Endothelial cell of umbilical vein (primary cell): ENCODE measurements around the gene ME3. TPM values are rescaled to one million over a fixed set of nuclear protein-coding genes. Genes with fewer than 3 reads are reported as not detected.

Experiments
- BruUV-seq: library from RNA; stranded (reverse); fragments of 400-500 nt; replicated peaks from 2 replicates; lab custom pipeline; 2021; lab: Mats Ljungman, UMichigan
- CTCF ChIA-PET: fragments of 300-600, 350-600 bp; sonication (Branson Sonifier 250); formaldehyde crosslinking; loops from one replicate; lab custom pipeline; 2021; ENCODE audit warnings: antibody characterized with exemption, inconsistent platforms; lab: Charles Lee
- POLR2A ChIA-PET: fragments of 300-600, 350-600 bp; sonication (Branson Sonifier 250); formaldehyde crosslinking; loops from one replicate; lab custom pipeline; 2021; ENCODE audit warnings: antibody characterized with exemption, inconsistent platforms; lab: Charles Lee
- DNase-seq: peaks from one replicate; pipeline ENCODE4 v3.0.0-alpha.2; 2011; ENCODE audit warnings: low read depth, low spot score
- FAIRE-seq: peaks from 2 replicates; lab custom pipeline; 2011; peaks lifted over from hg19 to GRCh38; lab: Jason Lieb, UNC
- H2AFZ ChIP-seq: 2 replicates; pipeline ENCODE4 v1.6.0; 2012; ENCODE audit warnings: low read depth, low read length, control low read depth, inconsistent platforms
- H3K27ac ChIP-seq: 2 replicates; pipeline ENCODE4 v1.5.1; 2011; ENCODE audit warnings: low read depth, mild to moderate bottlenecking, control low read depth, low read length, moderate library complexity; ENCODE audit not compliant: insufficient read depth
- H3K27me3 ChIP-seq, 2 experiments: 2 replicates each; pipeline versions ENCODE4 v1.6.0 to v1.6.1; 2011; ENCODE audit warnings: low read length in 2 of 2, mixed read lengths in 1 of 2; ENCODE audit not compliant: control insufficient read depth in 2 of 2, insufficient read depth in 2 of 2
- H3K36me3 ChIP-seq, 2 experiments: 2 replicates in 1 of 2; 3 replicates in 1 of 2; pipeline ENCODE4 v1.5.1; 2011; ENCODE audit warnings: low read length in 2 of 2, mild to moderate bottlenecking in 1 of 2, moderate library complexity in 1 of 2; ENCODE audit not compliant: control insufficient read depth in 2 of 2, insufficient read depth in 2 of 2; ENCODE audit errors: extremely low read depth in 1 of 2
- H3K4me1 ChIP-seq: 3 replicates; pipeline ENCODE4 v1.5.1; 2011; ENCODE audit warnings: mild to moderate bottlenecking, low read length; ENCODE audit not compliant: control insufficient read depth, insufficient read depth; ENCODE audit errors: extremely low read depth
- H3K4me2 ChIP-seq: 2 replicates; pipeline ENCODE4 v1.6.1; 2011; ENCODE audit warnings: low read length, control low read depth, mixed read lengths; ENCODE audit not compliant: insufficient read depth
- H3K4me3 ChIP-seq, 3 experiments: fragments of 200-600 bp in 1 of 3; sonication (generic), shearing (Covaris generic) in 1 of 3; replicated peaks in 1 of 3; 2 replicates each; pipeline ENCODE4 v1.5.1; 2011 to 2016; ENCODE audit warnings: control low read depth in 3 of 3, low read length in 3 of 3, mild to moderate bottlenecking in 2 of 3, inconsistent platforms in 1 of 3, low read depth in 1 of 3, moderate library complexity in 1 of 3; ENCODE audit not compliant: insufficient read depth in 1 of 3
- H3K79me2 ChIP-seq: 2 replicates; pipeline ENCODE4 v1.6.0; 2012; ENCODE audit warnings: low read length, inconsistent platforms; ENCODE audit not compliant: control insufficient read depth, insufficient read depth
- H3K9ac ChIP-seq: replicated peaks from 2 replicates; pipeline ENCODE3; 2011; ENCODE audit warnings: low read length, control low read depth; ENCODE audit not compliant: insufficient read depth; ENCODE audit errors: extremely low read depth
- H3K9me1 ChIP-seq: replicated peaks from 3 replicates; pipeline ENCODE4 v1.6.0; 2011; ENCODE audit warnings: mild to moderate bottlenecking, low read length; ENCODE audit not compliant: control insufficient read depth, insufficient read depth; ENCODE audit errors: extremely low read depth
- H3K9me3 ChIP-seq: replicated peaks from 2 replicates; pipeline ENCODE4 v1.5.1; 2012; ENCODE audit warnings: low read length, inconsistent platforms; ENCODE audit not compliant: control insufficient read depth, insufficient read depth
- H4K20me1 ChIP-seq: replicated peaks from 2 replicates; pipeline ENCODE3; 2011; ENCODE audit warnings: mild to moderate bottlenecking, low read length; ENCODE audit not compliant: control insufficient read depth, insufficient read depth; ENCODE audit errors: extremely low read depth
- EZH2 ChIP-seq: IDR thresholded peaks from 2 replicates; pipeline ENCODE4 v1.6.1; 2012; ENCODE audit warnings: borderline replicate concordance, low read depth, mild to moderate bottlenecking, moderate library complexity, low read length, inconsistent platforms; ENCODE audit not compliant: severe bottlenecking
- FOS ChIP-seq: IDR thresholded peaks from 2 replicates; pipeline ENCODE4 v1.6.1; 2011; ENCODE audit warnings: mild to moderate bottlenecking, low read length, moderate library complexity, borderline replicate concordance; ENCODE audit not compliant: insufficient read depth
- GATA2 ChIP-seq: IDR thresholded peaks from 2 replicates; pipeline ENCODE4 v1.7.0; 2011; ENCODE audit warnings: low read depth, mild to moderate bottlenecking, moderate library complexity, mixed read lengths, low read length; ENCODE audit not compliant: insufficient read length, insufficient read depth
- MYC ChIP-seq: IDR thresholded peaks from one replicate; pipeline ENCODE4 v1.6.1; 2011; ENCODE audit warnings: mild to moderate bottlenecking, low read depth, low read length
- POLR2AphosphoS5 ChIP-seq: IDR thresholded peaks from 2 replicates; pipeline ENCODE4 v1.6.1; 2012; ENCODE audit warnings: low read depth, mild to moderate bottlenecking, control low read depth, low read length, moderate library complexity; ENCODE audit not compliant: insufficient read depth
- dilution Hi-C: fragments of 300-500 bp; cut with MboI; formaldehyde crosslinking; loops from one replicate; pipeline ENCODE4 v1.15.0; 2019; ENCODE audit warnings: low sequenced_read_pairs; ENCODE audit not compliant: extremely low pct_ligation_motif_present
- intact Hi-C: fragments of 100-400 bp; cut with micrococcal nuclease; formaldehyde crosslinking; loops from one replicate; pipeline ENCODE4 v1.10.0; 2022
- polyA plus RNA-seq, 4 experiments: library from polyadenylated mRNA; depleted of rRNA in 3 of 4; stranded (reverse) in 3 of 4; unstranded in 1 of 4; fragments of >200 nt; gene quantifications; 2 replicates each; pipeline versions ENCODE4 v1.2.1 to v1.2.3, GENCODE V29; 2011 to 2012; ENCODE audit warnings: missing spikeins in 1 of 4
- total RNA-seq: library from RNA; stranded (reverse); gene quantifications from 2 replicates; pipeline ENCODE4 v1.2.3, GENCODE V29; 2021
- TF ChIP-seq, protein P1 (sequence below), 2 donors: IDR thresholded peaks; 1 replicate in 1 of 2; 2 replicates in 1 of 2; pipeline ENCODE4 v1.5.1; 2011; ENCODE audit warnings: low read length in 2 of 2, mild to moderate bottlenecking in 2 of 2, moderate library complexity in 2 of 2, control low read depth in 1 of 2, inconsistent platforms in 1 of 2, low read depth in 1 of 2; ENCODE audit not compliant: insufficient read depth in 1 of 2; ENCODE audit errors: extremely low read depth in 1 of 2
- TF ChIP-seq, protein P2 (sequence below): IDR thresholded peaks from 2 replicates; pipeline ENCODE4 v1.6.1; 2011; ENCODE audit not compliant: insufficient read depth, insufficient read length

Gene ME3
- total and polyA plus RNA-seq, 2 donors (not counting 3 experiments of a cell fraction or from before 2014, with no cell fraction given) = 26.9 to 30.4 TPM

DNA sequence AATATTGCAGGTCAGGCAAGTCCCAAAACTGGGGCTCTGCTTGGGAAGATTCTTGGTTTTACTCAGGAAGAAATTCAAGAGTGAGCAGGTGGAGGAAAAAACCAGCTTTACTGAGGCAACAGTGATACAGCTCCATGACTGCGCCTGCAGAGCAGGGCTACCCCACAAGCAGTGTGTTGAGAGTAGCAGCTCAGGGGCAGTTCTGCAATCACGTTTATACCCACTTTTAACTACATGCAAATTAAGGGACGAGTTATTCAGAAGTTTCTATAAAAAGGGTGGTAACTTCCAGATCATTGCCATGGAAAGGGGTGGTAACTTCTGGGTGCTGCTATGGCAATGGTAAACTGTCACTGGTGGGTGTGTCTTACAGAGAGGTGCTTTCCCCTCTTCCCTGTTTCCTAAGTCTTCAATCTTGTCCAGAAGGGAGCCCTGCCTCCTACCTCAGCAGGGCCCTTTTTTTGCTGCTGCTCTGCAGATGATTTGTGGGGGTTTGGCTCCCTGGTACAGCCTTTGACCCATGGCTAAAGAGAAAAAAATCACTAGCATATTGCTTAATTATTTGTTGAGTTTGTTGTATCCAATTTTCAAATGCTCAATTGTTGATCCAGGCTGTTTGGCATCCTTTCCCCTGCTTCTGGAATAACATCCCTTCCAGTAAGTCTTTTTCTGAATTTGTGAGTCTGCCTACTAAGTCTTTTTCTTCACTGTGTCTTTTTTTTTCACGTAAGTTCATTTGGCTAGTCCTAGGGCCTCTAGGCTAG lies 30.0 kb upstream of the ME3 start:
- Histone ChIP-seq H3K36me3 (no peaks in the 10 kb centered on the region), H3K4me2 (no peak overlapping the region), H3K4me1 (no peaks in the 10 kb centered on the region), H3K27ac (no peak overlapping the region), H3K79me2 (no peaks in the 10 kb centered on the region), H2AFZ (no peak overlapping the region), H3K9me1 (no peaks in the 10 kb centered on the region), H3K9me3 (no peaks in the 10 kb centered on the region), H3K9ac (no peak overlapping the region), H4K20me1 (no peaks in the 10 kb centered on the region), H3K4me3 (no peak overlapping the region), H3K27me3 (no peaks in the 10 kb centered on the region)
- intact Hi-C loops = no loop called here
- no peak for TF ChIP-seq POLR2AphosphoS5
- TF ChIP-seq GATA2 = no peak
- no peak for TF ChIP-seq MYC
- no peak for TF ChIP-seq EZH2
- TF ChIP-seq, protein P1, sequence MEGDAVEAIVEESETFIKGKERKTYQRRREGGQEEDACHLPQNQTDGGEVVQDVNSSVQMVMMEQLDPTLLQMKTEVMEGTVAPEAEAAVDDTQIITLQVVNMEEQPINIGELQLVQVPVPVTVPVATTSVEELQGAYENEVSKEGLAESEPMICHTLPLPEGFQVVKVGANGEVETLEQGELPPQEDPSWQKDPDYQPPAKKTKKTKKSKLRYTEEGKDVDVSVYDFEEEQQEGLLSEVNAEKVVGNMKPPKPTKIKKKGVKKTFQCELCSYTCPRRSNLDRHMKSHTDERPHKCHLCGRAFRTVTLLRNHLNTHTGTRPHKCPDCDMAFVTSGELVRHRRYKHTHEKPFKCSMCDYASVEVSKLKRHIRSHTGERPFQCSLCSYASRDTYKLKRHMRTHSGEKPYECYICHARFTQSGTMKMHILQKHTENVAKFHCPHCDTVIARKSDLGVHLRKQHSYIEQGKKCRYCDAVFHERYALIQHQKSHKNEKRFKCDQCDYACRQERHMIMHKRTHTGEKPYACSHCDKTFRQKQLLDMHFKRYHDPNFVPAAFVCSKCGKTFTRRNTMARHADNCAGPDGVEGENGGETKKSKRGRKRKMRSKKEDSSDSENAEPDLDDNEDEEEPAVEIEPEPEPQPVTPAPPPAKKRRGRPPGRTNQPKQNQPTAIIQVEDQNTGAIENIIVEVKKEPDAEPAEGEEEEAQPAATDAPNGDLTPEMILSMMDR (IDR thresholded peaks at IDR 0.05; ENCODE audit: extremely low read depth in 1 of 2, insufficient read depth in 1 of 2, low read depth in 1 of 2, low read length in 2 of 2) = no peak
- no peak for TF ChIP-seq FOS
- TF ChIP-seq, protein P2, sequence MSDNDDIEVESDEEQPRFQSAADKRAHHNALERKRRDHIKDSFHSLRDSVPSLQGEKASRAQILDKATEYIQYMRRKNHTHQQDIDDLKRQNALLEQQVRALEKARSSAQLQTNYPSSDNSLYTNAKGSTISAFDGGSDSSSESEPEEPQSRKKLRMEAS = no peak
- POLR2A ChIA-PET = no interaction called here
- no peak for DNase-seq
- FAIRE-seq = no peak
- BruUV-seq = no TSS peak
- CTCF ChIA-PET = no interaction called here
- dilution Hi-C loops = no loop called here
